Right cardiac atrium (tissue), 5 donors: ENCODE results near the gene EPHB6. TPM values are rescaled to one million over a fixed set of nuclear protein-coding genes. Genes with fewer than 3 reads are reported as not detected.

ENCODE experiments used
- ATAC-seq, 2 donors: fragments of 200-7000 bp; cut with Tn5 transposase; one replicate each; pipeline versions ENCODE4 v1.8.0 to v1.9.1; 2020; ENCODE audit warnings: moderate library complexity in 2 of 2, mild to moderate bottlenecking in 1 of 2
- DNase-seq, 3 donors: peaks; one replicate each; pipeline ENCODE4 v3.0.0-alpha.2; 2020
- H3K27ac ChIP-seq: one replicate; pipeline ENCODE4 v1.5.1; 2013; ENCODE audit warnings: mild to moderate bottlenecking, low read length, control low read depth, moderate library complexity
- H3K27me3 ChIP-seq: one replicate; pipeline ENCODE4 v1.6.1; 2013; ENCODE audit not compliant: control insufficient read depth, insufficient read depth
- H3K4me1 ChIP-seq: one replicate; pipeline ENCODE4 v1.6.1; 2013; ENCODE audit warnings: low read length; ENCODE audit not compliant: control insufficient read depth, insufficient read depth
- H3K4me3 ChIP-seq: one replicate; pipeline ENCODE4 v1.5.1; 2013; ENCODE audit warnings: low read length, control low read depth
- H3K9me3 ChIP-seq: one replicate; pipeline ENCODE4 v1.6.1; 2013; ENCODE audit warnings: low read length; ENCODE audit not compliant: control insufficient read depth
- whole genome bisulfite sequencing: extraction: QIAGEN DNeasy Blood & Tissue Kit; methylation state at CpG from one replicate; pipeline ENCODE4 v1.1.7; 2013; 5-methylcytosine and 5-hydroxymethylcytosine counted together
- intact Hi-C, 4 donors: fragments of 100-400 bp; cut with DNase I; formaldehyde crosslinking; loops; one replicate each; pipeline versions ENCODE4 v1.11.0 to v1.14.0; 2022 to 2023
- polyA plus RNA-seq: library from polyadenylated mRNA; stranded (reverse); fragments of 200-250 nt; gene quantifications from one replicate; pipeline ENCODE4 v1.2.3, GENCODE V29; 2013
- total RNA-seq, 4 donors: library from RNA; stranded (reverse); fragmentation: NEBNext Ultra II Directional; extraction: Animal tissue kit (Norgen Biotek cat#: 25700); gene quantifications; one replicate each; pipeline ENCODE4 v1.2.1, GENCODE V29; 2021
- donor health status: healthy with polysubstance abuse.
- donor health status: DM: no; HTN: yes; CAD: no.
- donor health status: DM: no; HTN: no; CAD: no.
- donor health status: DM: no; HTN: yes; CAD: no; lungs with severe emphysema.
- donor health status: DM: yes; HTN: yes; CAD: no.

Gene EPHB6
- total and polyA plus RNA-seq, 5 donors, result 3.8 to 11.3 (median 6.9) TPM

- intact Hi-C loops, result no loop called here
- H3K9me3 ChIP-seq, result no peaks in the 10 kb centered on the region
- H3K4me1 ChIP-seq, result no peaks in the 10 kb centered on the region
- ATAC-seq, result no peak
- no peak for DNase-seq
- WGBS, result 83% methylated on average over 8 of the region's 8 CpGs
- no peak overlapping the region for H3K4me3 ChIP-seq
- peaks cover 5% of the 10 kb centered on the region for H3K27me3 ChIP-seq
- no peak overlapping the region for H3K27ac ChIP-seq
Measured at GRCh38 chr7:142915315-142915714, 60.4 kb downstream of the EPHB6 start.

DNA sequence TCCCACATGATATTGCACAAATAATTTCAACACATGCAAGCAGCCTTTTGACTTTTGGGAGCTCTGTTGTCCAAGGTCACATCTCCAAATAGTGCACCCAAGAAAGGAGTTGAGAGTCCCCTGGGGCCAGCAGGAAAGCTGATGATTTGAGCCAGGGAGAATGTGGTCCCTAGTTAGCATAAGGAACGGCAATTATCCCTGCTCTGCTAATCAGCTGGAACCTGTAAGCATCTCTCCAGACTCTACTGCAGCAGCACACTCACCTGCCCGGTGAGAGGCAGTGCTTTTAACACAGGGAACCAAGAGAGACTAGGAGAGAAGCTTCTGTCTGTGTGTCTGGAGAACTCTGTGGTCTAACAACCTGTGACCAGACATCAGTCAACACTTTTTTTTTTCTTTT, 61.6 kb downstream of the EPHB6 start:
- no peak overlapping the region for H3K4me3 ChIP-seq
- H3K27me3 ChIP-seq, result peaks cover 5% of the 10 kb centered on the region
- ATAC-seq (no peak), DNase-seq (no peak)
- no peaks in the 10 kb centered on the region for H3K9me3 ChIP-seq
- H3K4me1 ChIP-seq, result no peaks in the 10 kb centered on the region
- no peak overlapping the region for H3K27ac ChIP-seq
- intact Hi-C loops, result no loop called here
- WGBS, result 46% methylated on average over 2 of the region's 2 CpGs

DNA sequence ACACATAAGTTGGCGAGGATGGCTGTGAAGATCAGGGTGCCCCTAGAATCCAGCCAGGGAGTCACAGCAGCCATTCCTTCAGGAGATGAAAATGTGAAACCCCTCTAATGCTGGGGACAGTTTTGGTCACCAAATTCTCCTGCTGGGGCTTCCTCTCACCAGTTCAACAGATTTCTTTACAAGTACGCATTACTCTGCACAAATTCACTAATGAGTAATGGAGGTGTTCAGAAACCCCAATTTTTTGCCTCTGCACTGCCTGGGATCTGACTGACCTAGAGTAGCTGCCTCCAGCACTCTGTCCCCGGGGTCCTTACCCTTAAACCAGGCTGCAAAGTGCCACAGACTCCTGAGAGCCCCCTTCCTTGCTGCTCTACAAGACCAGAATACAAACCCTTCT, 62.6 kb downstream of the EPHB6 start:
- DNase-seq (no peak), ATAC-seq (no peak)
- Histone ChIP-seq H3K27ac (no peak overlapping the region), H3K27me3 (peaks cover 5% of the 10 kb centered on the region), H3K9me3 (no peaks in the 10 kb centered on the region), H3K4me3 (no peak overlapping the region), H3K4me1 (no peaks in the 10 kb centered on the region)
- 83% methylated on average over 3 of the region's 3 CpGs for WGBS
- intact Hi-C loops, result no loop called here

DNA sequence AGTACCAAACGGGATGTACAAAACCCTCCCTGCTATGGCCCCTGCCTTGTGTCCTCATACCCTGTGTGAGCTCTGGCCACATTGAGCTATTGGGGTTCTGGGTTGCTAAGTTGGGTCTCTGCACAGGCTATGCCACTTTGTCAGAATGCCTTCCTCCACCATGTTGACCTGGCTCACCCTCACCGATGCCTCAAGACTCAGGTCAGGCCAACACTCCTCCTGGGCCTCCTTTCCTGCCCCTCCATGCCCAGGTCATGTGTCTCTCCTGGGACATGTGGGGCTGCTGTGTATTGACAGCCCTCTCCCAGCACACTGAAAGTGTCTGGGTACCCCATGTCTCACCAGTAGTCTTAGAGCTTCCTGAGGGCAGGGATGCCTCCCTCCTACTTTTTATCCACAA, 64.0 kb downstream of the EPHB6 start:
- H3K9me3 ChIP-seq, result no peaks in the 10 kb centered on the region
- H3K27me3 ChIP-seq, result peaks cover 5% of the 10 kb centered on the region
- H3K27ac ChIP-seq, result no peak overlapping the region
- no peak for DNase-seq
- no peak overlapping the region for H3K4me3 ChIP-seq
- no peak for ATAC-seq
- no peaks in the 10 kb centered on the region for H3K4me1 ChIP-seq
- intact Hi-C loops, result no loop called here
- 67% methylated on average over 2 of the region's 2 CpGs for WGBS

- Histone ChIP-seq H3K9me3 (no peaks in the 10 kb centered on the region), H3K27ac (no peak overlapping the region), H3K4me3 (no peak overlapping the region), H3K4me1 (no peaks in the 10 kb centered on the region), H3K27me3 (peaks cover 3% of the 10 kb centered on the region)
- ATAC-seq (no peak), DNase-seq (no peak)
- WGBS, result 88% methylated on average over 3 of the region's 3 CpGs
- intact Hi-C loops, result no loop called here
Measured at GRCh38 chr7:142919656-142920055, 64.8 kb downstream of the EPHB6 start.

Other genes starting within 250 kb of the EPHB6 start
- under 1 TPM in 1 of 4 donors, not detected in 3; 0.61 TPM for gene PRSS1, start 105.6 kb upstream of the EPHB6 start, total RNA-seq
- gene PRSS1, start 105.6 kb upstream of the EPHB6 start, polyA plus RNA-seq, result 0.27 TPM
- gene PRSS2, start 84.1 kb upstream of the EPHB6 start, total RNA-seq, result 1 to 10 TPM in 1 of 4 donors, not detected in 3; 4.0 TPM
- gene PRSS2, start 84.1 kb upstream of the EPHB6 start, polyA plus RNA-seq, result 0.16 TPM
- not detected for gene TRPV6, start 30.7 kb downstream of the EPHB6 start, total RNA-seq
- not detected for gene TRPV6, start 30.7 kb downstream of the EPHB6 start, polyA plus RNA-seq
- not detected for gene TRPV5, start 78.7 kb downstream of the EPHB6 start, total RNA-seq
- not detected for gene TRPV5, start 78.7 kb downstream of the EPHB6 start, polyA plus RNA-seq
- not detected for gene LLCFC1, start 84.4 kb downstream of the EPHB6 start, total RNA-seq
- not detected for gene LLCFC1, start 84.4 kb downstream of the EPHB6 start, polyA plus RNA-seq
- gene KEL, start 107.3 kb downstream of the EPHB6 start, total RNA-seq, result 1 to 10 TPM in 1 of 4 donors, under 1 TPM in 2, not detected in 1; 0.25 to 1.6 (median 0.60) TPM
- gene KEL, start 107.3 kb downstream of the EPHB6 start, polyA plus RNA-seq, result 0.29 TPM
- gene OR9A2, start 172.1 kb downstream of the EPHB6 start, total RNA-seq, result not detected
- gene OR9A2, start 172.1 kb downstream of the EPHB6 start, polyA plus RNA-seq, result not detected
- not detected for gene OR6V1, start 197.3 kb downstream of the EPHB6 start, total RNA-seq
- gene OR6V1, start 197.3 kb downstream of the EPHB6 start, polyA plus RNA-seq, result not detected